Nephron (organoid): ENCODE results near the gene CTSA.

Source experiments
- H3K27ac Mint-ChIP-seq, 3 experiments: 2 replicates each; pipeline ENCODE4 v1.8.0; 2020; ENCODE audit warnings: mixed read lengths in 3 of 3, mild to moderate bottlenecking in 2 of 3, moderate library complexity in 1 of 3
- H3K27me3 Mint-ChIP-seq: 2 replicates; pipeline ENCODE4 v1.8.0; 2021; ENCODE audit warnings: low read depth, mild to moderate bottlenecking, moderate library complexity, mixed read lengths
- H3K36me3 Mint-ChIP-seq: 2 replicates; pipeline ENCODE4 v1.8.0; 2020; ENCODE audit warnings: low read depth, mixed read lengths
- H3K4me1 Mint-ChIP-seq: 2 replicates; pipeline ENCODE4 v1.8.0; 2020; ENCODE audit warnings: mixed read lengths
- H3K4me3 Mint-ChIP-seq, 3 experiments: 2 replicates each; pipeline ENCODE4 v1.8.0; 2020; ENCODE audit warnings: mild to moderate bottlenecking in 3 of 3, mixed read lengths in 3 of 3, moderate library complexity in 2 of 3
- H3K9me3 Mint-ChIP-seq: 2 replicates; pipeline ENCODE4 v1.8.0; 2020; ENCODE audit warnings: mixed read lengths
- TF ChIP-seq, protein P1 (sequence below), 3 experiments: fragments of 200-600 bp; sonication (generic); IDR thresholded peaks; one replicate each; pipeline ENCODE4 v1.5.0; 2021; ENCODE audit warnings: antibody characterized with exemption in 3 of 3; ENCODE audit not compliant: unreplicated experiment in 3 of 3

CTSA gene

DNA sequence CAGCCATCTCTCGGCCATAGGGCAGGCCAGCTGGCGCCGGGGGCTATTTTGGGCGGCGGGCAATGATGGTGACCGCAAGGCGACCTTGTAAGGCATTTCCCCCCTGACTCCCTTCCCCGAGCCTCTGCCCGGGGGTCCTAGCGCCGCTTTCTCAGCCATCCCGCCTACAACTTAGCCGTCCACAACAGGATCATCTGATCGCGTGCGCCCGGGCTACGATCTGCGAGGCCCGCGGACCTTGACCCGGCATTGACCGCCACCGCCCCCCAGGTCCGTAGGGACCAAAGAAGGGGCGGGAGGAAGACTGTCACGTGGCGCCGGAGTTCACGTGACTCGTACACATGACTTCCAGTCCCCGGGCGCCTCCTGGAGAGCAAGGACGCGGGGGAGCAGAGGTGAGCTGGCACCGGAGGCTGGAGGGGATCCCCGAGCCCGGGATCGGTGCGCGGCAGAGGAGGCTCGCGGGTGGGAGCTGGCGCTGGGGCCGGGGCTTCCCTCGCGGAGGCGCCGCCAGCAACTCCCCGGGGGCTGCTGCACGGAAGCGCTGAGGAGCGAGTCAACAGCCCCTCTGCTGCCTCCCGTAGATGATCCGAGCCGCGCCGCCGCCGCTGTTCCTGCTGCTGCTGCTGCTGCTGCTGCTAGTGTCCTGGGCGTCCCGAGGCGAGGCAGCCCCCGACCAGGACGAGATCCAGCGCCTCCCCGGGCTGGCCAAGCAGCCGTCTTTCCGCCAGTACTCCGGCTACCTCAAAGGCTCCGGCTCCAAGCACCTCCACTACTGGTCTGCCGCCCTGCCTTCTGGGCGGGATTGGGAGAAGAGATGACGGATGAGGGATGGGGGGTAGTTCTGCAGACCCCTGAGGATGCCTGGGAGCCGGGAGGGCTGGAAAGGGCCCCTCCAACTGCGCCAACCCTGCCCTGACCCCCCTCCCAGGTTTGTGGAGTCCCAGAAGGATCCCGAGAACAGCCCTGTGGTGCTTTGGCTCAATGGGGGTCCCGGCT is at the start of gene CTSA, which contains the start of gene NEURL2:
CTSA (plus strand) TSS at position 351 of the 999 bp plus-strand sequence; CDS start at position 585, 234 bp downstream.
NEURL2 (minus strand) TSS at position 224 of the 999 bp plus-strand sequence; CDS start at position 7, 217 bp downstream.
- TF ChIP-seq, protein P1, sequence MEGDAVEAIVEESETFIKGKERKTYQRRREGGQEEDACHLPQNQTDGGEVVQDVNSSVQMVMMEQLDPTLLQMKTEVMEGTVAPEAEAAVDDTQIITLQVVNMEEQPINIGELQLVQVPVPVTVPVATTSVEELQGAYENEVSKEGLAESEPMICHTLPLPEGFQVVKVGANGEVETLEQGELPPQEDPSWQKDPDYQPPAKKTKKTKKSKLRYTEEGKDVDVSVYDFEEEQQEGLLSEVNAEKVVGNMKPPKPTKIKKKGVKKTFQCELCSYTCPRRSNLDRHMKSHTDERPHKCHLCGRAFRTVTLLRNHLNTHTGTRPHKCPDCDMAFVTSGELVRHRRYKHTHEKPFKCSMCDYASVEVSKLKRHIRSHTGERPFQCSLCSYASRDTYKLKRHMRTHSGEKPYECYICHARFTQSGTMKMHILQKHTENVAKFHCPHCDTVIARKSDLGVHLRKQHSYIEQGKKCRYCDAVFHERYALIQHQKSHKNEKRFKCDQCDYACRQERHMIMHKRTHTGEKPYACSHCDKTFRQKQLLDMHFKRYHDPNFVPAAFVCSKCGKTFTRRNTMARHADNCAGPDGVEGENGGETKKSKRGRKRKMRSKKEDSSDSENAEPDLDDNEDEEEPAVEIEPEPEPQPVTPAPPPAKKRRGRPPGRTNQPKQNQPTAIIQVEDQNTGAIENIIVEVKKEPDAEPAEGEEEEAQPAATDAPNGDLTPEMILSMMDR (IDR thresholded peaks at IDR 0.05; ENCODE audit: unreplicated experiment in 3 of 3): no peak
- peaks cover 10% of the 10 kb centered on the region for H3K36me3 Mint-ChIP-seq
- peaks cover 14% of the 10 kb centered on the region for H3K4me1 Mint-ChIP-seq
- H3K9me3 Mint-ChIP-seq: no peaks in the 10 kb centered on the region
- peak within 1 kb of the TSS; percentile 87 to 96 (median 95) for H3K27ac Mint-ChIP-seq
- H3K4me3 Mint-ChIP-seq: peak within 1 kb of the TSS; percentile 94 to 98 (median 97)
- no peaks in the 10 kb centered on the region for H3K27me3 Mint-ChIP-seq

DNA sequence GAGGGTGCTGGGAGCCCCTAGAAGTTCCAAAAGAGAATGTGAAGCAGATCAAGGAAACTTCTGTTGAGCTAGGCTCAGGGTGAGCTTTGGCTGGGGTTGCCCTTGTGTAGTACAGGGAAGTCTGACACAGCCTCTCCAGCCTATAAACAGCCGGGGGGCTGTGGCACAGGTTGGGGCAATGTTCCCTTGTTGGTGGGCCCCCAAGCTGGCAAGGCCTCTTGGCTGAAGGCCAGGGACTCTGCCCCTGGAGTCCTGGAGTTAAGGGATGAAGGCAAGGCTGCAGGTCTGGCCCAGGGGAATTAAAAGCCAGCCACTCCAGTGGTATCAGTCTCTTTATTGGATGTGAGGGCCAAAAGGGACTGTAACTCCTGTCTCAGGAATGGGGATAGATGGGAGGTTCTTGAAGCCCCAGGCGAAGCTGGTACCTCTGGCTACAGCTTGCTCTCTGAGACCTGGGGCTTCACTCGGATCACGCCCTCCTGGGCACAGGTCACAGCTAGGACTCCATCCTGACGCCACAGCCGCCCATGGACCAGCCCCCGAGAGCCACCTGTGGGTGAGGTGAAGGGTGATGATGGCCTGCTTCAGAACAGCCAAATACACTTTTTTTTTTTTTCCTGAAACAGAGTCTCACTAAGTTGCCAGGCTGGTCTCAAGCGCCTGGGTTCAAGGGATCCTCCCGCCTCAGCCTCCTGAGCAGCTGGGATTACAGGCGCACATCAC is 49.6 kb upstream of the CTSA start:
- peaks cover 42% of the 10 kb centered on the region for H3K36me3 Mint-ChIP-seq
- H3K4me3 Mint-ChIP-seq: no peak overlapping the region
- no peaks in the 10 kb centered on the region for H3K9me3 Mint-ChIP-seq
- TF ChIP-seq, protein P1 (IDR thresholded peaks at IDR 0.05; ENCODE audit: unreplicated experiment in 3 of 3): no peak
- peak overlapping the region in 1 of 3 experiments; percentile 61 for H3K27ac Mint-ChIP-seq
- peaks cover 20% of the 10 kb centered on the region for H3K4me1 Mint-ChIP-seq
- H3K27me3 Mint-ChIP-seq: no peaks in the 10 kb centered on the region

DNA sequence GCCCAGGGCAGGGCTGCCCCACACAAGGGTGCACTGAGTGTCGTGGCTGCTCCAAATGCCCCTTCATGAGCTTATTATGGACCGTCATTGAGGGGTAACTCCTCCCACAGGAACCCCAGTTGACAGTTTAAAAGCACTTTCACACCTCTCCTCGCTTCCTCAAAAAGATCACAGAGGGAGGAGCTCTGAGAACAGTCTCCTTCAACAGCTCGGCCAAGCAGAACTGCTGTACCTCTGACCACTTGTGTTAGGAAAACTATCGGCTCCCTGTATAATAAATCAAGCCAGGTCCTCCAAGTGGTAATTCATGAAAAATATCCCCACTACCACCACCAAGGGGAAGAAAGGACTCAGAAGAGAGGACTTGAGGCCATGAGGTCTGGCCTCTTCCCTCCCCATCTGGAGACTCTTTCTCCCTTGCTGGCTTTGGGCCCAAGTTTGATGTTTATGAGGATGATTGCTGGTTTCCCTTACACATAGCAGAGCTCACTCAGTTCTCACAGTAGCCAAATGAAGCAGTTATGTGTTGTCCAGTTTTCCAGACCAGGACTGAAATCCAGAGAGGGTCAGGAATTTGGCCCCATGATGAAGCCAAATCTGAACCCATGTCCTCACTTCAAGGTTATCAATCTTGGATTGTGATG is 48.8 kb upstream of the CTSA start:
- H3K4me3 Mint-ChIP-seq: no peak overlapping the region
- peak overlapping the region; percentile 14 to 61 (median 20) for H3K27ac Mint-ChIP-seq
- peaks cover 13% of the 10 kb centered on the region for H3K4me1 Mint-ChIP-seq
- TF ChIP-seq, protein P1 (IDR thresholded peaks at IDR 0.05; ENCODE audit: unreplicated experiment in 3 of 3): no peak
- H3K27me3 Mint-ChIP-seq: no peaks in the 10 kb centered on the region
- peaks cover 38% of the 10 kb centered on the region for H3K36me3 Mint-ChIP-seq
- H3K9me3 Mint-ChIP-seq: no peaks in the 10 kb centered on the region

DNA sequence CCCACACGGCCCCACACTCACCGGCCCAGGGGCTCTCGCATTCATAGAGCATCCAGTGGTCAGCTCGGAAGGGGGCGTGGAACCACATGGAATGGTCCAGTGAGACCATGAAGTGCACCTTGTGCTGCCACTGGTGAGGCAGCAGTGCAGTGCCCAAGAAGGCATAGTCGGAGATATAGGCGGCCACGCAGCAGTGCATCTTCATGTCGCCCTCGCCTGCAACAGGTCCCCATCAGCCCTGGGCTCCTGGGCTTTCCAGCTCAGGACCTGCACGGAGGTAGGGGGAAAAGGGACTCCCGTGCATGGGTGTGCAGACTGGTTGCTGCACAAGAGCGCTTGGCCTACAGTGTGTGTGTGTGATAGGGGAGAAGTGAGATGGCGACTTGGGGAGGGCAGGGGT is 47.6 kb upstream of the CTSA start:
- Mint-ChIP-seq H3K9me3 (no peaks in the 10 kb centered on the region), H3K4me1 (peaks cover 11% of the 10 kb centered on the region), H3K36me3 (peaks cover 41% of the 10 kb centered on the region), H3K27me3 (no peaks in the 10 kb centered on the region), H3K27ac (no peak overlapping the region), H3K4me3 (no peak overlapping the region)
- TF ChIP-seq, protein P1 (IDR thresholded peaks at IDR 0.05; ENCODE audit: unreplicated experiment in 3 of 3): no peak

DNA sequence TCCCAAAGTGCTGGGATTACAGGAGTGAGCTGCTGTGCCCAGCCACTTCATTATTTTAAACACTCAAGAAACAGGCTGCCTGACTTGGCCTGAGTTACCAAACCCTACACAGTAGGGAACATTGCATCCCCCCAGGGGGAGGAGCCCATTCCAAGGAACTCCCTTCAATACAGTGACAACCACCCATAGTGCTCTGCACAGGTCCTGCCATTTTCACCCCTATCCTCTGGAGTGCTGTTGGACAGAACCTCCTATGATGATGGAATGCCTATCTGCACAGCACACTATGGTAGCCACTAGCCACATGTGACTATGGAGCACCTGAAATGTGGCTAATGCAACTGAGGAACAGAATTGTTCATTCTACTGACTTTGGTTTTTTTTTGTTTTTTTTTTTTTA is 45.7 kb upstream of the CTSA start:
- TF ChIP-seq, protein P1 (IDR thresholded peaks at IDR 0.05; ENCODE audit: unreplicated experiment in 3 of 3): no peak
- Mint-ChIP-seq H3K9me3 (no peaks in the 10 kb centered on the region), H3K4me3 (no peak overlapping the region), H3K27ac (no peak overlapping the region), H3K36me3 (peaks cover 50% of the 10 kb centered on the region), H3K4me1 (peaks cover 11% of the 10 kb centered on the region), H3K27me3 (no peaks in the 10 kb centered on the region)
